C4-2B (cell line): ENCODE measurements around the gene MIOX.

ENCODE experiments used
- H3K27ac ChIP-seq: fragments of 450-650 bp; 2 replicates; pipeline ENCODE4 v1.5.1; 2017
- CTCF ChIP-seq: fragments of 450-650 bp; conservative IDR thresholded peaks from 2 replicates; pipeline ENCODE4 v1.5.1; 2017; ENCODE audit warnings: mild to moderate bottlenecking
- ZFX ChIP-seq: fragments of 450-650 bp; IDR thresholded peaks from 2 replicates; pipeline ENCODE4 v1.6.1; 2017

MIOX gene

GRCh38 chr22:50536226-50536625 is 49.6 kb downstream of the MIOX start:
- TF ChIP-seq CTCF = no peak
- TF ChIP-seq ZFX = no peak
- H3K27ac ChIP-seq = no peak overlapping the region

GRCh38 chr22:50537765-50538164 is 51.1 kb downstream of the MIOX start:
- no peak for TF ChIP-seq ZFX
- TF ChIP-seq CTCF = no peak
- no peak overlapping the region for H3K27ac ChIP-seq
